ENCODE data around the gene USP6. TPM values are rescaled to one million over a fixed set of nuclear protein-coding genes. Genes with fewer than 3 reads are reported as not detected.
"Not testable (repeated sequence)": the region's sequence is repeated elsewhere in the genome, so short reads cannot be mapped to it uniquely, and the experiment has no call there.

USP6 gene
- total RNA-seq, 2 donors from 2014 or later, result 0.08 to 0.12 TPM

DNA sequence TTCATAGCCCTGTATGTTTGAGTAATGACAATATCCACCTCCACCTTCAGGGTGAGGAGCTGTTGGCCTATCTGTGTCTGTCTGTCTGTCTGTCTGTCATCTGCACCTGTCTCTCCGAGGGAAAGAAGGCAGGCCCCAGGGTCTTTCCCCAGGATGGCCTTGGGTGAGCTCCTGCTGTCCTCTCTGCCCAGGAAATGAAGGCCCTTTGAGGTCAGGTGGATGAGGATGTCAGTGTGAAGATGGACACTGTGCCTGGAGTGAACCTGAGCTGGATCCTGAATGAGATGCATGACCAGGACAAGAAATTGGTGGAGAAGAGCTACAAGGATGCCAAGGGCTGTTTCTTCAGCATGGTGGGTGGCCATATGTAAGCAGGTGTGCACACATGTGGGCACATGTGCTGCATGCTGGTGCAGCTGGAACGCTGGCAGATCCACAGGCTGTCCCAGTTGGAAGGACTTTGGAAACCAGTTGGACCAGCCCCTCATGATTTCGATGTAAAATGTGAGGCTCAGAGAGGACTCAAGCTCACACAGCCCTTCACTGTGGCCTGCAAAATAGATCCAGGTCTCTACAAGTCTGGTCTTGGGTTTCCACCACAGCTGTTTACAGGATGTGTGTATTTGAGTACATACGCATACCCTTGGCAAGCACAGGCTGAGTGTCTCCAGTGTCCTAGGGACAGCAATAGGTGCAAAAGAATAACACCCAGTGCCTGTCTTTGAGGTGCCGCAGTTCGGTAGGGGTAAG lies 4.8 kb downstream of the USP6 start:
- ATAC-seq; intact Hi-C loops (cut with DNase I, micrococcal nuclease): not testable (repeated sequence)
- peak in 1 of 2 donors; percentile 4 for DNase-seq

DNA sequence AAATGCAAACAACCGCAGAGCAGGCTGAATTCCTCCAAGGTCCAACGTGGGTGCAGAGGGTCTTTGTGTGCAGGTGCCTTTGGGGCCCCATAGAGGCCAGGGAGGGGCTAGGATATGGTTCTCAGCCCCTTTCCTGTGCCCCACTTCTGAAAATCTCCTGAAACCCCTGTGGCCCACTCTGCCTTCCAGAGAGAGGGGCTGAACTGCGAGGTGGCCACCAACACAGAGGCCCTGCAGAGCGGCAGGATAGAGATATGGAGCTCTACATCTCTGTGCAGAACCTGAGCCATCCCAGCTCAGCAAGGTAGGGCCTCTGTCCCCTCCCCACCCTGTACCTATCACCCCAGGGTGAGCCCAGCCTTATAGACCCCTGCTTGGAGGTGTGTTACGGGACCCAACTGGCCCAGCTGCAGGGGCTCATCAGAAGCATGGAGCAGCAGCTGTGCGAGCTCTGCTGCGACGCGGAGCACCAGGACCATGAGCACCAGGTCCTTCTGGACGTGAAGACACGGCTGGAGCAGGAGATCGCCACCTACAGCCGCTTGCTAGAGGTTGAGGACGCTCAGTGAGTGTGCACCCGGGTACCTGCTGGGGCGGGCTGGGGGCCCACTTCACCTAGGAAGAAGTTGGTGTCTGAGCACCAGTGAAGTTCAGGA lies 5.5 kb downstream of the USP6 start:
- DNase-seq (peak in 1 of 2 donors; percentile 10), ATAC-seq (no peak)
- intact Hi-C loops (cut with DNase I, micrococcal nuclease), result no loop called here

DNA sequence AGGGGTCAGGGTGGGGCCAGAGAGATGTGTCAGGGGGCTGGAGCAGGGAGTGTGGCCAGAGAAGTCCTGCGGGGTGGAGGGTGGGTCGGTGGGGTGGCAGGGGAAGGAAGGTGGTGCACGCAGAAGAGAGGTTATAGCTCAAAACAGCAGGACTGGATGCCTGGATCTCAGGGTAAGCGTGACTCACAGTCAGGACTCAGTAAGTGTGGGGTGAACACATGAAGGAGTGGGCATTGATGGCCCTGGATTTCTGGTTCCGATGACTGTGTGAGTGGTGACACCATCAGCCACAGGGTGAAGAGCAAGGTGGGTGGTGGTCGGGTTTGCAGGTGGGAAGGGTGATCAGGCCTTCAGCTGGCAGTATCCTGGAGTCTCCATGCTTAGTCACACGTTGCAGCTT lies 6.2 kb downstream of the USP6 start:
- ATAC-seq; intact Hi-C loops (cut with DNase I, micrococcal nuclease): not testable (repeated sequence)
- DNase-seq, result peak in 1 of 2 donors; percentile 14

DNA sequence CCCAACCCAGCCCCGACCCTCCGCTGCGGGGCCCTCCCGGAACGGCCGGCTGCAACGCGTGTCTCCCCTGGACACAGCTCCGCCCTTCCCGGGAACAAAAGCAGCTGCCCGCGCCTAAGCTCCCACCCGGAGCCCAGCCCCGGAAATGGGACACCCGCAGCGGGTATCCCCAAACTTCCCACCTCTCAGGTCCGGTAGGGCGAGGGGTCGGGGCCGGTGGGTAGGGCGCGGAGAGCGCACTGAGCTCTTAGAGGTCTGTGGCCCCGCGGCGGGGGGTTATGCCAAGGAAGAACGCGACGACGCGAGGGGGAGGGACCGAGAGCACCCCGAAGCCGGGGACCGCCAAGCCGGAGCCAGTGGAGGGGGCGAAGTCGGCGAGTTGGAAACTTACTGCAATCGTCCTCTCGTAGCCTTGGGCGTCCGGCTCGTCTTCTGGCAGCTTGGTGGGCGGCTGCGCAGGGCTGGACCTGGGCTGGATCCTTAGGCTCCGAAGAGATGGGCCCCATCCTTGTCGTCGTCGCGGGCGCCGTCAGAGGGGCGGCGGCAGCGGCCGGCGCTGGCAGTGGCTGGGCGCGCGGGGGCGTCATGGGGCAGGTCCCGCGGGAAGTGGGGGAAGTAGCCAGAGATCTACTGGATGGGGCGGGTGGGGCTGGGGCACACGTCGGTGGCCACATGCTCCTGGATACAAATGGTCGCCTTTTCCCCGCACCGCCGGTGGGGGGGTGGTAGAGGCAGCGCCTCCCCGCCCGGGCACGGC lies 6.9 kb downstream of the USP6 start:
- intact Hi-C loops (cut with DNase I, micrococcal nuclease), result no loop called here
- DNase-seq (peak; percentile 26 to 29), ATAC-seq (peak; percentile 82)

DNA sequence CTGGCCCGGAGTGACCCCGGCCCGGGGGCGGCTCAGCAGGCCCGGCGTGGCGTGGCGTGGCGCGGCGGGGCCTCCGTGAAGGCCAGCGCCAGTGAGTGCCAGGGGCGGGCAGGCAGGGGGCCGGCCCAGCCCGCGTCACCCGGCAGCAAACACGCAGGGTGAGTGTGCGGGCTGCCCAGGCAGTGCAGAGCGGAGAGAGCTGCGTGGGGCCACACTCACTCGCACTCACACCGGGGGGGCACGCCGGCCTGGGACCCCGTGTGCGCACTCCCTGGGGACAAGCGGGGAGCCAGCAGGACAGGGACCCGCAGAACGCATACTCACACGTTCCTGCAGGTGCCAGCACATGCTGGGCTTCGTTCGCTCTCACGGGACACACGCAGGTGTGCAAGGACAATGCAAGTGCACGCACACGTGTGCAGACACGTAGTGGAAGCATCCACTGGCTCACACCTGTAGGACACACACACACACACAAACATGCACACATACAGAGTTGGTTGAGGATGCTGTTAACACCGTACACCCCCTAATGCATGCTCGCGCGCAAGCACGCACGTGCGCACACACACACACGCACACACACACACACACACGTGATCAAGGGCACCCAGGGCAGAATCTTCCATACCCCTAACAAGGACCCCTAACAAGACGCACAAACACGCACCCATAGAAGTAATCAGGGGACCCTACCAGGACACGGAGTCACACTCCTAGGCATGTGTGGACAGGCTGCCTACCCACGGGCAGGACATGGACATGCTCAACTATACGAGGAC lies 7.7 kb downstream of the USP6 start:
- DNase-seq, result peak in 1 of 2 donors; percentile 20
- ATAC-seq, result peak; percentile 26
- intact Hi-C loops (cut with DNase I, micrococcal nuclease), result no loop called here

DNA sequence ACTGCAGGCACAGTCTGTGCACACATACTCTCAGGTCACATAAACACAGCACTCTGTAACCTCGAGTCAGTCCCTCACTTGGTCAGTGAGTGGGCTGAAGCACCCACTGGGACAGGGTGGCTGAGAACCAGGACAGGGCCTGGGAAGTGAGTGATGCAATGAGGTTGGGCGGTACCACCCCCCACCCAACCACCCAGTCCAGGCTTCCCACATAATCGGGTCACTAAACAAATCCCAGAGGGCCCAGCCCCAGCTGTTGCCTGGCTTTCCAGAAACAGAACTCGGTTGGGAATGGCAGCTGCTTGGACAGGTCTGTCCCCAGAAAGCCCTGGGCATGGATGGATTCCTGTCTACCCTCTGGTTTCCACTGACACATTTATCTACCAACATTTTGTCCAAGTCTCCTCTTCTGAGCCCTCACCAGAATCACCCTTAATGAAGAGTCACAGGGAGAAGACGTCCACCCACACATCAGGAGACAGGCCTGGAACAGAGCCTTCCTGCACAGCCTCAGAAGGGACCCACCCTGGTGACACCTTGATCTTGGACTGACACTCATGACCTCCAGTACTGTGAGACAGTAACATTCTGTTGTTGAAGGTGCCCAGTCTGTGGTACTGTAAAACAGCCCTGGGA lies 8.4 kb downstream of the USP6 start:
- ATAC-seq; intact Hi-C loops (cut with DNase I, micrococcal nuclease); DNase-seq: not testable (repeated sequence)

DNA sequence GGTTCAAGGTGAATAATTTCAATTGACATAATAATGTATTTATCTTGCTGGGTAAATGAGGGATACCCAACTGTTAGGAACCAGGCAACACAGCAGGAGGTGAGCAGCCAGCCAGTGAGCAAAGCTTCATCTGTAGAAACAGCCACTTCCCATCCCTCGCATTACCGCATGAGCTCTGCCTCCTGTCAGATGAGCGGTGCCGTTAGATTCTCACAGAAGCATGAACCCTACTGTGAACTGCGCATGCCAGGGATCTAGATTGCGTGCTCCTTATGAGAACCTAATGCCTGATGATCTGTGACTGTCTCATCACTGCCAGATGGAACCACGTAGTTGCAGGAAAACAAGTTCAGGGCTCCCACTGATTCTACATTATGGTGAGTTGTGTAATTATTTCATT lies 9.1 kb downstream of the USP6 start:
- DNase-seq; intact Hi-C loops (cut with DNase I, micrococcal nuclease); ATAC-seq: not testable (repeated sequence)

DNA sequence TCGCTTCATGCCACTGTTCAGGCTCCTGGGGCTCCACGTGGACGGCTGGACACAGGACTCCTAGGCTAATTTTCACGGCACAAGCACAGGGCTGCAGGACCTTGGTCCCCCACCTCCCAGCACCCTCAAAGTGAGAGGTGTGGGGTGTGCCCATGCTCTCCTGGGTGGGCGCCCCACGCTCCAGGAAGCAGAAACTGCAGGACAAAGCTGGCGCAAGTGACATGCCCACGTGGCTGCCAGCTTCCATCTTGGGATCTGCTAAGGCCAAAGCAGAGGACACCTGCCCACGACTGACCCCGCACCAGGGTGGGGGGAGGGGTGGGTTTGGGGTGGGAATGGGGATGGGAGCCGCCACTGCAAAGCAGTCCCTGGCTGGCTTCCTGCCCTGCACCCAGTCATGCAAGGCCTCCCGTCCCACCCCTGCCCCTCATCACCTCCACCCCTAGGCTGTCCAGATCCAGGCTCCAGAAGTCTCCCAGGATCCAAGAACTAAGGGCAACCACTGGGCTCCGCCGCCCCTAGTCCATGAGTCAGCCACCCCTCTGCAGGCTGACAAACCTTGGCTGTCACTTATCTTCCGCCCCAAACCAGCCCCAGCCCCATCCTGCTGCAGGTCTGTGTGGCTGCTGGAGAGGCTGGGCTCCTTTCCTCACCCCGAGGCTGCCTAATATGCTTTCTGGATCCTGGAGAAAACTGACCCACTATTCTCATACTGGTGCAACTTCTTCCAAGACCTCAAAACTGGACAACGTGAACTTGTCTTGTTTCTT lies 11.1 kb downstream of the USP6 start:
- ATAC-seq, result no peak
- intact Hi-C loops (cut with DNase I, micrococcal nuclease), result no loop called here
- DNase-seq, result no peak

DNA sequence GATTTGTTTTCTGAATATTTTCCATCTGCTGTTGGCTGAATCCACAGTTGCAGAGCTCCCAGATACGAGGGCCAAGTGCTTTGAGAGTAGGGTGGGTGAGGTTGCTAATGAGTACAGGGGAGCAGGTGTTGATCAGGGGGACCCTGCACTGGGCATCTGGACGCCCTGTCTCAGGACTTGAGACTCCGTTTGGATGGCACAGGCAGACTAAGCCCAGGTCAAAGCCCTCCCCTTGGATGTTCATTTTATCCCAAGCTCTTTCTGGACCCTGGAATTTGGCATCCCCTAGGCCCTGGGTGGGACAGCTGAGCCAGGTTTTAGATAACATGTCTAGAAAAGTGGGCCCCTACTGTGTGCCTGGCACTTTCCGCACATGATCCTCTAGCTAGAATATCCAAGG lies 12.1 kb downstream of the USP6 start:
- intact Hi-C loops (cut with DNase I, micrococcal nuclease), result no loop called here
- DNase-seq, result no peak
- no peak for ATAC-seq

DNA sequence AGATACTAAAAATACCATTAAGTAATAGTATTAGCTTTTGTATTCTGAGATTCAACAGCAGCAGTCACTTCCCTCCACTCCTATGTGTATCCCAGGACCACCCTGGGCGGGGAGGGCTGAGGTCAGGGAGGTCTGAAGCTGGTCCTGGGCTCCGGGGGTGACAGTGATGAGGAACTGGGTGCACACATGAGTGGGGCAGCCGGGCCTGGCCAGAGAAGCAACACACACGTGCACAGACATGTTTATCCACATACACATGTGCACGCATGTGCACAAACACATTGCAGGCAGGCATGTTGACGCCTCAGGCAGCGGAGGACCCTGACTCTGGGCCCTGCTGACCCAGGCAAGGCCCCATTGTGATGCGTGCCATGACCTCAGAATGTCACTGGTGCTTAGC lies 12.6 kb downstream of the USP6 start:
- intact Hi-C loops (cut with DNase I, micrococcal nuclease); ATAC-seq; DNase-seq: not testable (repeated sequence)

DNA sequence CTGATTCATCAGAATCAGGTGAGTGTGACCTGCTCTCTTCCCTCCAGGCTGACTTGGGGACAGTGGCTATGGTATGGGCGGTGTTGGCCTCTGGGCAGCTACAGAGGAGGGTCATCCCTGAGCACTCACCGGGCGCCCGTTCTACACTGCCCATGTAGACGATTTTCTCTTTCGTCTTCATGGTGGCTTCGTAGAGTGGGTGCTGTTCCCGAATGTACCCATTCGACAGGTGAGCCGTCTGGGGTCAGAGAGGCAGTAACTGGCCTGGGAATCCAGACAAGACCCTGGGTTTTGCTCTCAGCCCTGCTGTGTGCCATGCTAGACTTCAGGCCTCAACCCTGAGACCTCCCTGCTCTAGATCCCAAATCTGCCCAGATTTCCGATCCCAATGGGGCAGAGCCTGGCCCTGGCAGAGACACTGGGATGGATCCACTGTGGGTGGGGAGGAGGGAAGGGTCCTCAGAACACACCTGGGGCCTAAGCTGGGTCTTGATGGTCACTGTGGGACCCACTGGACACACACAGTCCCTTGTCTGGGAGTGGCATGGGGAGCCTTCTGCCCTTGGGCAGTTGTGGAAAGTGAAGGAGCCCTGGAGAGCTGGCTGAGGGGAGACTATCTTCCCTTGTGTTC lies 13.2 kb downstream of the USP6 start:
- intact Hi-C loops (cut with DNase I, micrococcal nuclease), result no loop called here
- ATAC-seq (no peak), DNase-seq (peak in 1 of 2 donors; percentile 20)

DNA sequence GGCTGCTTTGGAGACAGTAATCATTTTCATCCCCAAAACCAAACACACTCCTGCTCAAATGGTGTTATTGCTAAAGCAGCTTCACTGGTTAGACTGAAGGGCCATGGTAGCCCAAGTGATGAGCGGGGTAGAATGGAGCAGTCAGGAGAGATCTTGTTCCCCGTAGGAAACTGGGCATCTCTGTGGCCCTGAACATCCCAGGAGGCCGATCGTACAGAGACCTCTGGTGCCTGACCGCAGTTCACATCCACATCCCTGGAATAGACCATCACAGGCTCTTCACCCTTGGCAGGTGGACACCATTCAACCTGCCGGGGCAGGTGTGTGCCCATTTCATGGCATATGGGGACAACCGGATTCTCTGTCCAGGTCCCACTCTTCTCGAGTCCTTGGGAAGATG lies 13.9 kb downstream of the USP6 start:
- ATAC-seq; intact Hi-C loops (cut with DNase I, micrococcal nuclease): not testable (repeated sequence)
- peak in 1 of 2 donors; percentile 10 for DNase-seq

DNA sequence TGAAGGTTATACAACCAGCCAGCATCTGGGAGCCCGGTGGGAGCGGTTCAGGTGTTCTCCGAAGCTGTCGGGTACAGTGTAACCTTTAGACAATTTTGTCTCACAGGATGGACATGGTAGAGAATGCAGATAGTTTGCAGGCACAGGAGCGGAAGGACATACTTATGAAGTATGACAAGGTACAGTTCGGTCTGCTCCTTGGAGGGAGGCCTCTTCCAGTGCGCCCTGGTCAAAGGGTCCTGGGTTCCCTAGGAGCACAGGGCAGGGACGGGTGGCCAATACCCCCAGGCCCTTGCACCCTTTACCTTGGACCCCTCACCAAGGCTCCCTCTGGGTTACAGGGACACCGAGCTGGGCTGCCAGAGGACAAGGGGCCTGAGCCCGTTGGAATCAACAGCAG lies 14.4 kb downstream of the USP6 start:
- intact Hi-C loops (cut with DNase I, micrococcal nuclease); DNase-seq; ATAC-seq: not testable (repeated sequence)

DNA sequence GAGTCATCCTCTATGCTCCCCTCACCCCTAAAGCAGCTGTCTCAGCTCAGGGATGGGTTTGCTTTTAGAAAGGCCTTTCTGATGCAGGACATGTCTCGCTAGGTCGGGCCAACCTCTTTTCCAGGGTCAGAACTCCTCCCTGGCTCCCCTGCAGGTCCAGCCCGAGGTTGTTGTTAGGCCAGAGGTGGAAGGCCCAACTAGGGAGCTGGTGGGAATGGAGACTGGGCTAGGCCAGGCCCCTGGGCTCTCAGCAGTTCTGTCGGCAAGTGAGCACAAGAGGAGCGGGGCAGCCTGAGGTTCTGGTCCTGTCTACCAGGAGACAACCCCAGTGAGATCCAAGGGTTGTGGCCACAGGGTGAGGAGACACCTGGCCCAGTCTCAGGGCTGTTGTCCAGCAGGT lies 14.9 kb downstream of the USP6 start:
- ATAC-seq; intact Hi-C loops (cut with DNase I, micrococcal nuclease); DNase-seq: not testable (repeated sequence)

DNA sequence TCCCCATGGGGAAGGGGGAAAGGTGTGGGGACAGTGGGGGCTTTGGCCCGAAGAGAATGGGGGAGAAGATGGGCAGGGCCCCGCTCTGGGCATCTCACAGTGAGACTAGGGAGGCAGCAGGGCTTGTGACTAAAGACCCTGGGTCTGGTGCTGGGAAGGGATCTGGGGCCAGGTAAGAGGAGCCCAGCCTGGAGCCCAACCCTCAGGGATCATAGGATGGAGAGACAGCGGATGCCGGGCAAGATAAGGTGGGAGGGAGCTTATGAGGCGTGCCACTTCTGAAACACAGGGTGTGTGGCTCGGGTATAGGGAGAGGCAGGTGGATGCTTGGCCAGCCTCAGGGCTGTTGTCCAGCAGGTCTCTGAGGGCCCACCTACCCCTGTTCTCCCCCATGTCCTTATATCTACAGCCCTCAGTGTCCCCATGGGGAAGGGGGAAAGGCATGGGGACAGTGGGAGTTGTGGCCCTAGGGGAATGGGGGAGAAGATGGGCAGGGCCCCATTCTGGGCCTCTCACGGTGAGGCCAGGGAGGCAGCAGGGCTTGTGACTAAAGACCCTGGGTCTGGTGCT lies 15.4 kb downstream of the USP6 start:
- ATAC-seq, result no peak
- intact Hi-C loops (cut with DNase I, micrococcal nuclease), result no loop called here
- no peak for DNase-seq

DNA sequence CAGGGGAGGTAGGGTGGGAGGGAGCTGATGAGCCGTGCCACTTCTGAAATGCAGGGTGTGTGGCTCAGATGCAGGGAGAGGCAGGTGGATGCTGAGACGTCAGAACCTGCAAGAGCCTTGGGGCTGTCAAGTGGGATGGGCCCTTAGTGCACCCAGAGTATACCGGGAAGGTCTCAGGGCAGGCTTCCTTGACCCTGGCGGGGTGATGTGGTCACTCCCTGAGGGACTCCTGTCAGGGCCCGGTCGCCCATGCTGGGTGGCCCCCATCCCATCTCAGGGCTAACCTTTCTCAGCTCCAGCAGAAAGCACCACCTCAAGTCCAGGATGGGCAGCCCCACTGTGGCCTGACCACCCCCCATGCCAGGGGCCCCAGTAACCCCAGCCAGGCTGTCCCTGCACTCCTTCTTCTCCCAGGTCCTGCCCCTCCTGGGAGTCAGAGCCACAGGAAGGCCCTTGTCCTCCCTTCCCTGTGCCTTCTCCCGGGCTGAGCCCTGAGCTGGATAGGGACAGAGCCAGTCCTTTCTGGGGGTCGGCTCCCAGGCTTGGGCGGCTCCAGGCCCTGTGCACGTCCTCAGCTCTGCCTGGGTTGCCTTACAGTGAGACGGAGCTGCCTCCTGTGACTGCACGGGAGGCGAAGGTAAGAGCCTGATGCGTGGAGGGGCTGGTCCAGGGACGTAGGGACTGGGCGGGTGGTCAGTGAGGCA lies 16.1 kb downstream of the USP6 start:
- intact Hi-C loops (cut with DNase I, micrococcal nuclease); DNase-seq; ATAC-seq: not testable (repeated sequence)
